H1 (cell line): Measurements from ENCODE around the gene CALHM3. TPM values are rescaled to one million over a fixed set of nuclear protein-coding genes. Genes with fewer than 3 reads are reported as not detected.

ENCODE experiments used
- CTCF ChIA-PET: fragments of 300-600 bp; sonication (Branson Sonifier 250); formaldehyde crosslinking; loops from one replicate; lab custom pipeline; 2021; ENCODE audit not compliant: partially characterized antibody; lab: Charles Lee
- POLR2A ChIA-PET: fragments of 300-600 bp; sonication (Branson Sonifier 250); formaldehyde crosslinking; loops from one replicate; lab custom pipeline; 2021; ENCODE audit warnings: inconsistent platforms; ENCODE audit not compliant: partially characterized antibody; lab: Charles Lee
- DNase-seq, 2 experiments: peaks; one replicate each; pipeline versions ENCODE4 v3.0.0 to v3.0.0-alpha.2; 2010 to 2022; ENCODE audit warnings: low spot score in 2 of 2, low read depth in 1 of 2, mixed read lengths in 1 of 2
- FAIRE-seq: peaks from 2 replicates; lab custom pipeline; 2011; peaks lifted over from hg19 to GRCh38; lab: Jason Lieb, UNC
- H2AFZ ChIP-seq: 2 replicates; pipeline ENCODE4 v1.8.1; 2012; ENCODE audit warnings: low read length, inconsistent platforms
- H2AK5ac ChIP-seq: 2 replicates; pipeline ENCODE4 v1.6.1; 2013; ENCODE audit warnings: low read depth, low read length
- H2BK120ac ChIP-seq: replicated peaks from 2 replicates; pipeline ENCODE3; 2013; ENCODE audit warnings: low read depth, low read length, inconsistent platforms
- H2BK12ac ChIP-seq: 2 replicates; pipeline ENCODE4 v1.6.1; 2013; ENCODE audit warnings: low read depth, low read length
- H2BK15ac ChIP-seq: 2 replicates; pipeline ENCODE4 v1.6.1; 2013; ENCODE audit warnings: low read length
- H2BK20ac ChIP-seq: 2 replicates; pipeline ENCODE4 v1.6.1; 2013; ENCODE audit warnings: low read length
- H2BK5ac ChIP-seq: 2 replicates; pipeline ENCODE4 v1.6.1; 2013; ENCODE audit warnings: low read depth, low read length
- H3K14ac ChIP-seq: 2 replicates; pipeline ENCODE4 v1.6.1; 2013; ENCODE audit warnings: inconsistent platforms; ENCODE audit not compliant: insufficient read length
- H3K18ac ChIP-seq: 2 replicates; pipeline ENCODE4 v1.6.1; 2013; ENCODE audit warnings: low read length; ENCODE audit errors: extremely low read depth
- H3K23ac ChIP-seq: 2 replicates; pipeline ENCODE4 v1.6.1; 2013; ENCODE audit warnings: inconsistent platforms; ENCODE audit not compliant: insufficient read length
- H3K23me2 ChIP-seq: 2 replicates; pipeline ENCODE4 v1.6.1; 2013; ENCODE audit warnings: low read depth, low read length
- H3K27ac ChIP-seq: 2 replicates; pipeline ENCODE4 v1.6.1; 2011; ENCODE audit warnings: low read depth, low read length, inconsistent platforms
- H3K27me3 ChIP-seq, 4 experiments: replicated peaks in 1 of 4; 1 replicate in 1 of 4; 2 replicates in 3 of 4; pipeline versions ENCODE4 v1.6.1 to v1.8.1; 2011 to 2013; ENCODE audit warnings: low read length in 3 of 4, mild to moderate bottlenecking in 3 of 4, inconsistent platforms in 2 of 4, mixed read lengths in 2 of 4, moderate library complexity in 1 of 4; ENCODE audit not compliant: control insufficient read depth in 3 of 4, insufficient read depth in 3 of 4; ENCODE audit errors: extremely low read depth in 1 of 4
- H3K36me3 ChIP-seq, 4 experiments: 2 replicates each; pipeline versions ENCODE4 v1.6.1 to v1.8.1; 2011 to 2013; ENCODE audit warnings: mild to moderate bottlenecking in 4 of 4, low read length in 3 of 4, moderate library complexity in 2 of 4, control low read depth in 1 of 4, inconsistent platforms in 1 of 4; ENCODE audit not compliant: insufficient read depth in 4 of 4, control insufficient read depth in 2 of 4
- H3K4ac ChIP-seq: replicated peaks from 2 replicates; pipeline ENCODE3; 2013; ENCODE audit warnings: low read length, low read depth, mixed read lengths, inconsistent platforms; ENCODE audit not compliant: insufficient read length
- H3K4me1 ChIP-seq, 4 experiments: replicated peaks in 1 of 4; 1 replicate in 1 of 4; 2 replicates in 3 of 4; pipeline versions ENCODE4 v1.6.1 to v1.8.1; 2011 to 2013; ENCODE audit warnings: low read length in 3 of 4, inconsistent platforms in 2 of 4, mixed read lengths in 1 of 4; ENCODE audit not compliant: insufficient read depth in 4 of 4, control insufficient read depth in 3 of 4
- H3K4me2 ChIP-seq, 2 experiments: 2 replicates each; pipeline versions ENCODE4 v1.6.1 to v1.8.1; 2011 to 2013; ENCODE audit warnings: low read depth in 2 of 2, low read length in 2 of 2, control low read depth in 1 of 2, inconsistent platforms in 1 of 2, mild to moderate bottlenecking in 1 of 2; ENCODE audit not compliant: insufficient read depth in 1 of 2
- H3K4me3 ChIP-seq, 4 experiments: fragments of 200-600, 300-600 bp in 1 of 4; sonication (generic), shearing (Covaris generic), sonication (Bioruptor Twin) in 1 of 4; 2 replicates each; pipeline versions ENCODE4 v1.5.1 to v1.8.1; 2011 to 2016; ENCODE audit warnings: low read length in 4 of 4, low read depth in 3 of 4, control low read depth in 2 of 4, inconsistent platforms in 2 of 4, mild to moderate bottlenecking in 2 of 4, mixed read lengths in 1 of 4, moderate library complexity in 1 of 4; ENCODE audit not compliant: insufficient read depth in 2 of 4; ENCODE audit errors: extremely low read depth in 1 of 4
- H3K56ac ChIP-seq: replicated peaks from 2 replicates; pipeline ENCODE3; 2013; ENCODE audit warnings: low read depth, mild to moderate bottlenecking, mixed read lengths, low read length, inconsistent platforms; ENCODE audit not compliant: insufficient read length
- H3K79me1 ChIP-seq: 2 replicates; pipeline ENCODE4 v1.6.1; 2013; ENCODE audit warnings: low read depth, low read length, control low read depth
- H3K79me2 ChIP-seq, 2 experiments: 2 replicates each; pipeline versions ENCODE4 v1.6.1 to v1.8.1; 2012 to 2013; ENCODE audit warnings: low read length in 2 of 2, mild to moderate bottlenecking in 2 of 2, inconsistent platforms in 1 of 2; ENCODE audit not compliant: insufficient read depth in 2 of 2, control insufficient read depth in 1 of 2
- H3K9ac ChIP-seq, 4 experiments: replicated peaks in 1 of 4; 1 replicate in 1 of 4; 2 replicates in 3 of 4; pipeline versions ENCODE4 v1.6.1 to v1.8.1; 2011 to 2013; ENCODE audit warnings: low read depth in 3 of 4, low read length in 3 of 4, control low read depth in 2 of 4, mild to moderate bottlenecking in 2 of 4, moderate library complexity in 2 of 4, inconsistent platforms in 1 of 4; ENCODE audit errors: extremely low read depth in 1 of 4
- H3K9me3 ChIP-seq, 2 experiments: 2 replicates each; pipeline versions ENCODE4 v1.6.1 to v1.8.1; 2012 to 2013; ENCODE audit warnings: mild to moderate bottlenecking in 2 of 2, moderate library complexity in 2 of 2, control low read depth in 1 of 2, inconsistent platforms in 1 of 2, low read depth in 1 of 2, low read length in 1 of 2, mixed read lengths in 1 of 2; ENCODE audit not compliant: insufficient read depth in 2 of 2
- H4K20me1 ChIP-seq, 2 experiments: replicated peaks in 1 of 2; 2 replicates each; pipeline versions ENCODE3 to v1.8.1; 2011 to 2013; ENCODE audit warnings: inconsistent platforms in 2 of 2, low read length in 2 of 2, mild to moderate bottlenecking in 1 of 2; ENCODE audit not compliant: insufficient read depth in 2 of 2, control insufficient read depth in 1 of 2
- H4K5ac ChIP-seq: 2 replicates; pipeline ENCODE4 v1.6.1; 2013; ENCODE audit warnings: low read length, low read depth, mixed read lengths, inconsistent platforms; ENCODE audit not compliant: insufficient read length
- H4K8ac ChIP-seq: 2 replicates; pipeline ENCODE4 v1.8.0; 2013; ENCODE audit warnings: mild to moderate bottlenecking, moderate library complexity, low read length, inconsistent platforms; ENCODE audit not compliant: insufficient read depth; ENCODE audit errors: extremely low read depth
- H4K91ac ChIP-seq: replicated peaks from 2 replicates; pipeline ENCODE3; 2013; ENCODE audit warnings: low read length, mixed read lengths, inconsistent platforms; ENCODE audit not compliant: insufficient read length
- CBX8 ChIP-seq: fragments of 300-800, 300-1000 bp; sonication (generic); IDR thresholded peaks from 2 replicates; pipeline ENCODE4 v1.7.1; 2016; ENCODE audit warnings: low read depth, low read length, borderline replicate concordance
- CHD1 ChIP-seq: IDR thresholded peaks from 2 replicates; pipeline ENCODE4 v1.6.1; 2012; ENCODE audit warnings: low read depth, low read length, improper control_type of control experiment
- CREB1 ChIP-seq: IDR thresholded peaks from 2 replicates; pipeline ENCODE4 v1.6.1; 2012; ENCODE audit warnings: inconsistent platforms
- HDAC2 ChIP-seq, 2 experiments: fragments of 300-600 bp in 1 of 2; sonication (generic) in 1 of 2; IDR thresholded peaks; 2 replicates each; pipeline ENCODE4 v1.6.1; 2011 to 2012; ENCODE audit warnings: low read depth in 2 of 2, low read length in 2 of 2, mild to moderate bottlenecking in 2 of 2, moderate library complexity in 2 of 2, borderline replicate concordance in 1 of 2, inconsistent platforms in 1 of 2
- HDAC6 ChIP-seq: IDR thresholded peaks from one replicate; pipeline ENCODE4 v1.7.1; 2012; ENCODE audit warnings: low read depth, mild to moderate bottlenecking, inconsistent platforms, low read length, moderate library complexity
- JUN ChIP-seq: IDR thresholded peaks from 2 replicates; pipeline ENCODE4 v1.6.1; 2011; ENCODE audit warnings: low read depth, mild to moderate bottlenecking, improper control_type of control experiment, low read length
- JUND ChIP-seq: IDR thresholded peaks from 2 replicates; pipeline ENCODE4 v1.6.1; 2011; ENCODE audit warnings: mild to moderate bottlenecking, improper control_type of control experiment, low read length
- PHF8 ChIP-seq: fragments of 200-600 bp; sonication (generic); conservative IDR thresholded peaks from 2 replicates; pipeline ENCODE4 v1.7.1; 2012; ENCODE audit warnings: low read depth, mild to moderate bottlenecking, inconsistent platforms, low read length, moderate library complexity
- POLR2A ChIP-seq, 2 experiments: IDR thresholded peaks; 1 replicate in 1 of 2; 2 replicates in 1 of 2; pipeline ENCODE4 v1.6.1; 2011; ENCODE audit warnings: low read depth in 2 of 2, low read length in 2 of 2, mild to moderate bottlenecking in 2 of 2; ENCODE audit errors: control extremely low read depth in 1 of 2
- RXRA ChIP-seq: IDR thresholded peaks from 2 replicates; pipeline ENCODE4 v1.6.1; 2011; ENCODE audit warnings: low read depth, mild to moderate bottlenecking, low read length, moderate library complexity; ENCODE audit not compliant: insufficient read depth
- SIX5 ChIP-seq: IDR thresholded peaks from 2 replicates; pipeline ENCODE4 v1.6.1; 2011; ENCODE audit warnings: mild to moderate bottlenecking, low read depth, low read length
- WGBS, 2 experiments: shearing (Covaris generic) in 1 of 2; methylation state at CpG; one replicate each; pipeline versions ENCODE4 v1.1.6 to v1.1.7; 2013 to 2015; ENCODE audit warnings: low lambda C conversion rate in 2 of 2, mixed read lengths in 2 of 2, inconsistent platforms in 1 of 2, low coverage in 1 of 2, missing lambda C conversion rate in 1 of 2; ENCODE audit not compliant: insufficient replicate concordance in 2 of 2, insufficient coverage in 1 of 2, insufficient read length in 1 of 2; ENCODE audit errors: extremely low coverage in 1 of 2, missing lambda C conversion rate in 1 of 2; 5-methylcytosine and 5-hydroxymethylcytosine counted together
- polyA plus RNA-seq, 7 experiments: library from polyadenylated mRNA; depleted of rRNA in 3 of 7; stranded (reverse) in 5 of 7; unstranded in 2 of 7; fragments of >200 nt in 5 of 7; fragments of 200-250 nt in 2 of 7; gene quantifications; 1 replicate in 5 of 7; 2 replicates in 1 of 7; 4 replicates in 1 of 7; pipeline versions ENCODE4 v1.2.1 to v1.2.3, GENCODE V29; 2011 to 2013; ENCODE audit warnings: missing spikeins in 2 of 7, mixed read lengths in 2 of 7
- total RNA-seq: library from RNA; stranded (reverse); fragmentation: NEBNext Ultra II Directional; extraction: Animal tissue kit (Norgen Biotek cat#: 25700); gene quantifications from 2 replicates; pipeline ENCODE4 v1.2.1, GENCODE V29; 2021

Gene CALHM3
- total and polyA plus RNA-seq, 2 of the 8 experiments (the other 6 are each of a cell fraction or from before 2014, with no cell fraction given) = 0.17 to 0.60 TPM

DNA sequence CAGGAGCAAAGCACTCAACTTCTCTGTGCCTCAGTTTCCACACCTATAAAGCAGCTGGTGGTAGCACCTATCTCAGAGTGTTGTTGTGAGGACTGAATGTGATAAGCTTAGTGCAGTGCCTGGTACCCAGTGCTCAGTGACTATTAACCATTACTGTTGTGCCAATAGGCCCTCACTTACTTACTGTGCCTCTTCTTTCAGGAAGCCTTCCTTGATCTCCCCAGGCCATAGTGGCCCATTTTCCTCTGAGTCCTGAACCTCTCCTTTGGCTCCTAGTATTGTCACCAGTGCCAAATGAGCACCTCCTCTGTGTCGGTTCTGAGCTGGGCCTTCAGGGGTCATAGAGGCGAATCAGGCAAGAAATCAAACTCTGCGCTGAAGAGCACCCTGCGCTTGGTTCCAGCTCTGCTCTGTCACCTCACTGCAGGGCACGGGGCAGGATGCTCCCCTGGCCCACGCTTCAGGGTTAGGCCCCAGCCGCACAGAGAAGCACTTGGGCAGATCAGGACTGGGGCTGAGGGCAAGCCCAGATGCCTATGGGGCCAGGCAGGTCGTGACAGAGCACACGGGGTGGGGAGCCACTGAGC is 22.9 kb downstream of the CALHM3 start:
- H3K18ac ChIP-seq = no peak overlapping the region
- no peak overlapping the region for H2BK20ac ChIP-seq
- H3K56ac ChIP-seq = no peak overlapping the region
- H2BK15ac ChIP-seq = no peak overlapping the region
- no peak overlapping the region for H4K91ac ChIP-seq
- H3K14ac ChIP-seq = no peak overlapping the region
- H3K36me3 ChIP-seq = no peaks in the 10 kb centered on the region
- no peaks in the 10 kb centered on the region for H4K20me1 ChIP-seq
- 84% methylated on average over 8 of the region's 9 CpGs; no CpG with 5 or more reads in 1 of the 2 experiments for WGBS, 2 experiments
- H3K27ac ChIP-seq = no peak overlapping the region
- TF ChIP-seq RXRA (no peak), JUND (no peak), PHF8 (no peak), HDAC6 (no peak), JUN (no peak), CREB1 (no peak), SIX5 (no peak), CHD1 (no peak), POLR2A (IDR thresholded peaks at IDR 0.05; ENCODE audit: control extremely low read depth in 1 of 2, low read depth in 2 of 2, low read length in 2 of 2) (no peak), HDAC2 (IDR thresholded peaks at IDR 0.05; ENCODE audit: borderline replicate concordance in 1 of 2, low read depth in 2 of 2, low read length in 2 of 2) (no peak), CBX8 (no peak)
- no peak overlapping the region for H3K23ac ChIP-seq
- no peak for FAIRE-seq
- no peak overlapping the region for H2AFZ ChIP-seq
- no peak overlapping the region for H2BK120ac ChIP-seq
- H3K27me3 ChIP-seq = no peaks in the 10 kb centered on the region; a peak in 2 of 7 replicates
- DNase-seq = no peak
- no peaks in the 10 kb centered on the region for H3K79me1 ChIP-seq
- no peak overlapping the region for H4K8ac ChIP-seq
- CTCF ChIA-PET = interaction anchor here (0.9 to 6.0 kb wide), 8 partner anchors 13 to 224 kb away, joined by 3 to 47 read pairs (median 6); no protein-coding TSS in a partner anchor
- H3K4me3 ChIP-seq = no peak overlapping the region
- peaks cover 3% of the 10 kb centered on the region; the same call in 1 of the 2 replicates for H3K23me2 ChIP-seq
- peaks cover 0 to 21% (median 11%) of the 10 kb centered on the region in 4 experiments; a peak in 5 of 7 replicates for H3K4me1 ChIP-seq
- H3K4me2 ChIP-seq = no peak overlapping the region
- no peak overlapping the region for H4K5ac ChIP-seq
- POLR2A ChIA-PET = interaction anchor here (1.1 kb wide), 2 partner anchors 8 to 16 kb away, joined by 3 read pairs; no protein-coding TSS in a partner anchor
- no peak overlapping the region for H2BK5ac ChIP-seq
- no peak overlapping the region for H3K4ac ChIP-seq
- H2AK5ac ChIP-seq = no peak overlapping the region
- H3K9ac ChIP-seq = no peak overlapping the region
- no peaks in the 10 kb centered on the region for H3K79me2 ChIP-seq
- no peak overlapping the region for H2BK12ac ChIP-seq
- no peaks in the 10 kb centered on the region for H3K9me3 ChIP-seq
